Measurements from ENCODE around the gene PDE3A.

PDE3A gene

DNA sequence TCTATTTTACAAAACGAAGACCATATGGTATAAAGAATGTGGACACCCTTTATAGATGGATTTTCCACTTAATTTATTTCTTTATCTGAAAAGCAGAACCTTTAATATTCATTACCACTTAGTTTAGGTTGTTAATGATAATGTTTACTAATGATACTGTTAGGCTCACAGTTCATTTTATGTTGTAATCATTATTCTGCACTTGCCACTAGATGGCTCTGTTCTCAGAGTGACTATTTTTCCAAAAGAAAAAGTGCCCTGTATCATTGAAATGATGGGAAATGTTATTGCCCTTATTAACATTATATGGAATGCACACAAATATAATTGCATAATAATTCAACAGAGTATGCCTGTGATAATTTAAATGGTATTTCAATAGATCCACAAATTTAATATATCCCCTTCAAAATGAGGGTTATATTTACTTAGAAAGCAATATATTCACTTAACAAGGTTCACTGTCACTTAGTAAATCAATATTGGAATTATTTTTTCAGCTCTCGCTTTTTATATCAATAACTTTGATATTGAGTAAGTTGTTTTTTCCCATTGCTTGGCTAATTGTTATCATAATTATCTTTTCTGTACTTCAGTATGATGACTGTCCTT is 95.7 kb downstream of the PDE3A start:
- no peak for DNase-seq

GRCh38 chr12:20469300-20469699 is 101.0 kb downstream of the PDE3A start:
- no peak for DNase-seq

DNA sequence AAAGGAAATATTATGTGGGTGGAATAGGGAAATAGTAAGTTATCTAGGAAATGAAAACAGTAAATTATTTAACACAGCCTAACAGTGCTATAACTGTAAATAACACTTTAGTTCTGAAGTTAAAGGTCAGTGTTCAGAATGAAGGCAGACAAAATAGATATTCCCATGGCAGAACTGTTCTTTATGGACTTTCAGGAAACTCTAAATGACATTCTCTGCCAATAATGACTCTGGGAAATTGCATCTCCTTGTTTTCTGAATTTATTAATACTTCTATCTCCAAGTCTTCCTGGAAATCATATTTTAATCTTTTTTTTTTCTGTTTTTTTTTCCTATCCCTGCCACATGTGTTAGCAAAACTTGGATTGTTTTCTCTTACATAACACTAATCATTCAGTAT is 101.4 kb downstream of the PDE3A start:
- no peak for DNase-seq

GRCh38 chr12:20472102-20472782 is 103.9 kb downstream of the PDE3A start:
- no peak for DNase-seq

DNA sequence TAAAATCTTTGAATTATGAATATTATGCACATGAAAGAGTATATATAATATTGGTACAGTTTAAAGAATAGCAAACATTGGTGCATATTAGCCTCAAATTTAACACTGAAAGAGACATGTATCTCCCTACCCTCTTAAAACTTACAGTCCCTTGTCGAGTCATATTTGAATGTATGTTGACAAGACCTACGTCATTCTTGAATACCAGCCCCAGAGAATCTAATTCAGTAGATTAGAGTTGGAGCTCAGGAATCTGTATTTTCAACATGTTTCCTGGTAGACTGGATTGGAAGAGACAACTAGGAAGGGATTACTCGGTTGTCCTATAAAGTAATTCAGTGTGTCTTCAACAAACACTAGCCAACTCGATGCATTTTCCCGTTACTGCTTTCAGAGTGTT is 104.8 kb downstream of the PDE3A start:
- no peak for DNase-seq

DNA sequence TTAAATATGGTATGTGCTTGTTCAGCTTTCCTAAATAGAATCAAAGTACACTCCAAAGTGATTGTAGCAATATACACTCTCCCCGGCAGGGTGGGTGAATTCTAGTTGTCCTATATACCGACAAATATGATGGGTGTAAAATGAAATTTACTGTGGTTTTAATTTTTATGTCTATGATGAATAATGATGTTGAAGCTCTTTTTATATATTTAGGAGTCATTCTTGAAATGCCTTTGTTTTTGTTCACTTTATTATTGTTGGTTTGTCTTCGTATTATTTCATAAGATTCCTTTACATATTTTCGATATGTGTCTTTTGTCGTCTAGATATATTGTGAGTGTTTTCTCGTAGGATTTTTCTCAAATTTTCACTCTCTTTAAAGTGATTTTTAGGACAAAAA is 105.7 kb downstream of the PDE3A start:
- DNase-seq = no peak

DNA sequence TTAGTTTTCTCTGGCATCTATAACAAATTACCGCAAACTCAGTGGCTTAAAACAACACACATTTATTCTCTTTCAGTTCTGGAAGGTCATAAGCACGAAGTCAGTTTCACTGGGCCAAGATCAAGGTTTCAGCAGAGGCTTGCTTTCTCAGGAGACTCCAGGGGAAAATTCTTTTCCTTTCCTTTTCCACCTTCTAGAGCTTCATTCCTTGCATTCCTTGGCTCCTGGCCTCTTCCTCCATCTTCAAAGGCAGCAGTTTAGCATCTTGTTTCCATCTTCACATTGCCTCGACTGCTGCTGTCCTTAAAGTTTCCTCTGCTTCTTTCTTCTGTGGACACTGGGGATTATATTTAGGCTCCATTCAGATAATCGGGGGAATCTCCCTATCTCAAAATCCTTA is 106.1 kb downstream of the PDE3A start:
- no peak for DNase-seq

- no peak for DNase-seq
Observed at GRCh38 chr12:20475542-20475941, 107.2 kb downstream of the PDE3A start.

DNA sequence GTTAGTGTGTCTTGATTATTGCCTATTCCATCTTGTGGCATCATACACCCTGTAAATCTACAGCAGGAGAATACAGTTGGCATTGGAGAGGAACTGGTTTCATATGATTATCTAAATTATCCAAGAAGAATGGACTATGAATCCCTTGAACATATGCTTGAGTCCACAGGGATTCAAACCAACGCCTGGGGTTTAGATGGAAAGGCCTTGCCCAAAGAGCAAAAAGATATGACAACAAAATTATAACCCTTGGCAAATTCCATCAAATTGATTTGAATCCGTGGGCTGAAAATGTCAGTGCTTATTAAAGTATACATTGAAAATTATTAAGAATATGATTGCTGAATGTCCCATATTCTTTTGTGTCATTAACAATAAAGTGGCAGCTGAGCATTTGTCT is 108.2 kb downstream of the PDE3A start:
- no peak for DNase-seq

- no peak for DNase-seq
Observed at GRCh38 chr12:20477255-20477654, 108.9 kb downstream of the PDE3A start.

GRCh38 chr12:20477672-20478071 is 109.3 kb downstream of the PDE3A start:
- no peak for DNase-seq

DNA sequence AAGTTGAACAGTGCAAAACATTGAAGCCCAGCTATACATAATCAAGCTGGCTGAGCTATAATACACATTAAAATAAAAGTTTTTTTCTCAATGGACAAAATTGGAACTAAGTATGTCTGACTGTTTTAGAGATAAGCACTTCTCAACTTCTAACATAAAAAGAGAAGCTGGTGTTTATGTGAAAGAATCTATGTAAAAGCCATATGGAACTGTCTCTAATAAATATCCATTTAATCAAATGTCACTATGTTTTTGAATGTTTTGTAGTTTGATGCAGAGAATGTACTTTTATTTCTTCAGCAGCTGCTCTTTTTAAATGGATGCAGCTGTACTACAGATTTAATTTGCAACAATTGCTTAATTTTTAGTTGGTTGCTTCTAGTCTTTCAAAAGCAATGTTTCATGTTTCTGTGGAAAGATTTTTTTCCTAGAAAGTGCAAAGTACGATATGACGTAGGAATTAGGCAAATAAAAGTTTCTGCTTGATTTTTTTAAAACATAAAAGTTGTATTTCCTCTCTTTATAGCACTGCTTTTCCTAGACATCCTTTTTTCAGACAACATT is 114.2 kb downstream of the PDE3A start:
- DNase-seq = no peak

DNA sequence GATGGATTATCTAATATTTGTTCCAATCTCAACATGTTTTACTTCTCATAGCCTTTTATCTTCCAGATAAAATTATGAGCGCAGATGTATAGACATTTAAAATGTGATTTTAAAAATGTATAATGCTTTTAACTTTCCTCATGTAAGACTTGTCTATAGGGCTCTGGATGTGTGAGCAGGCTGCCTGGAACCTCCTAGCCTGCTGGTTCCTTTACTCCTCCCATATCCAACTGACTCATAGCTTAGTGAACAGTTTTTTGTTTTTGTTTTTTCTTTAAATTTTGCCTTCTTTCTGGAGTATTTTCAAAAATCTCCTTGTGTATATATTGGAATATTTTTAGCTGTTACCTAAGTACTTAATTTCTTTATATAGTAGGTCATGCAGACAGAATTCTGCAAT is 115.4 kb downstream of the PDE3A start:
- DNase-seq = no peak

DNA sequence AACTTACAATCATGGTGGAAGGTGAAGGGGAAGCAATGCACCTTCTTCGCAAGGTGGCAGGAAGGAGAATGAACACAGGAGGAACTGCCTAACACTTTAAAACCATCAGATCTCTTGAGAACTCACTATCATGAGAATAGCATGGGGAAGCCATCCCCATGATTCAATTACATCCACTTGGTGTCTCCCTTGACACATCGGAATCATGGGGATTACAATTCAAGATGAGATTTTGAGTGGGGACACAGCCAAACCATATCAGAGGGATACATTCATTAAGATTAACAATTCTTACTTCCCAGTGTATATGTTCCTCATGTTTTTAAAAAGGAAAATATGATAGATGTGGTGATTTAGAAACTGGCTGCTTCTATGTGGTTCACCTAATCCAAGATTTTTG is 117.9 kb downstream of the PDE3A start:
- no peak for DNase-seq

GRCh38 chr12:20487519-20487918 is 119.2 kb downstream of the PDE3A start:
- DNase-seq = no peak

- DNase-seq = no peak
Observed at GRCh38 chr12:20489645-20490044, 121.3 kb downstream of the PDE3A start.

- no peak for DNase-seq
Observed at GRCh38 chr12:20490213-20490612, 121.9 kb downstream of the PDE3A start.

- DNase-seq = no peak
Observed at GRCh38 chr12:20491290-20491689, 123.0 kb downstream of the PDE3A start.

GRCh38 chr12:20492251-20492760 is 124.0 kb downstream of the PDE3A start:
- DNase-seq = peak in 1 of 2 donors; percentile 26

DNA sequence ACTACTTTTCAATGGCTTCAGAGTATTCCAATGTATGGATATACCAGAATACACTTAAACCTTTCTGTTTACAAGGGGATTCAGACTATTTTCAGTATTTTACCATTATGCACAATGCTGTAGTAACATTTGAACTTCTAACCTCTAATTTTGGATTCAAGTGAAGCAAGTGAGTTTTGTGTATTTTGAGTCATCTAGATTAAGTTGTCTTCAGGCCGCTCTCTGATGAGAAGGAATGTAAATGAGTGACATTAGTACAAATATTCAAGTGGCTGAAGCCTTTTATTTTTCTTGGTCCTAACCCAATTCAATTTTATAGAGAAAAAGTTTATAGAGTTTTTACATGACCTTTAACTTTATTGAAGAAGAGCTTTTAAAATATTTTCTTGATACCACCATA is 125.6 kb downstream of the PDE3A start:
- DNase-seq = no peak

- no peak for DNase-seq
Observed at GRCh38 chr12:20494851-20495250, 126.5 kb downstream of the PDE3A start.

DNA sequence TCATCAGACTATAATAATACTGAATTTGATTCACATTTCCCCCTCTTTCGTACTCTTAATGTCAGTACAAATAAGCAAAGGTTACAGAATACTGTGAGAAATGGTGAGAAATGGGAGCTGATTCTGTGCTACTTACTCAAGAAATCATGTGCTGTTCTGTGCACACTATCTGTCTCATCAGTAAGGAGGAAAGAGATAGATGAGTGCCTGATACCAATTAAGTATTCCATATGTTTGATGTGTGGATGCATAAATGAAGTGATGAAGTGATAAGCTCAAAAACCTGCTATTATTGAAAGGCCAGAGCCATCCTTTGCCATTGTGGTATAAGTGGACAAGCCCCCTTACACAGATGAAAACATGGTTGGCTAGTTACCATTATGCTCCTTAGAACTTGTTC is 127.7 kb downstream of the PDE3A start:
- DNase-seq = no peak

DNA sequence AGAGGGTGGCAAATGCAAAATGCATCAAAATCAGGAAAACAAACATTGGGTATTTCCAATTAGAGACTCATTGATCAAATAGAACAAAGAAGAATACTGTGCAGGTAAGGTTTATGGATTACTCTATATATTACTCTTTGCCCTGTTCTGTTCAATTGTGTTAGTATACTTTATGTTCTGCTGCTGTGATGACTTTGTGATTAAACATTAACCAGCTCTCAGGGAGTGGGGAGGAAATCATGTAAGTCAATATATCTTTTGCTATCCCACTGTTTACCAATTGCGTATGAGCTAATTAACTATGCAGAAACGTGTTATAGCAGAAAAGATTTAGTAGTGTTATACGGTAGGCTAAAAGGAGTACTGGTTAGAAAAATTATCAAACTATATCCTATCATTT is 129.4 kb downstream of the PDE3A start:
- no peak for DNase-seq

GRCh38 chr12:20501958-20502357 is 133.6 kb downstream of the PDE3A start:
- no peak for DNase-seq

DNA sequence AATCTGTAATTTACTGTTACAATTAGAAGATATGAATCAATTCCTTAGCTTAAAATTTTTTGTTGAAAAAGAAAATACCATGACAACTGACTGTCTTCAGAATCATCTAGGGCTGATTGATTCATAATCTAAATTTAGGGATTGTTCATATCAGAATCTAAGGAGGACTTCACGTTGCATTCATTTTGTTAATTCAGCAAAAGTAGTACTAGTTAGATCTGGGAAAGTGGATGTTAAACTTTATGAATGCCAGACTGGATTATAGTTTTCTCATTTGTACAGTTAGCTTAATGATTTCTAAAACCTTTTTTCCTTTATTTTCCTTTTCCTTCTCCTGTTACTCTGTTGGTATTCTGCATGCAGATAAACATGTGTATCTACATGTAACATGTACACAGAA is 135.5 kb downstream of the PDE3A start:
- no peak for DNase-seq

Data from CD4-positive, alpha-beta T cell treated with Interleukin-1 beta for 1 hour (primary cell).